Measurements from ENCODE around the gene SVOPL. TPM values are rescaled to one million over a fixed set of nuclear protein-coding genes. Genes with fewer than 3 reads are reported as not detected.

The SVOPL gene
- total RNA-seq, 1 experiment from 2014 or later, result not detected

GRCh38 chr7:138658889-138659288 is 42.3 kb downstream of the SVOPL start:
- no TSS peak for BruUV-seq (replicated peaks)
- no peak for ATAC-seq
- H3K4me3 ChIP-seq (ENCODE audit: low read depth in 2 of 2, low read length in 2 of 2), result no peak overlapping the region
- TF ChIP-seq, protein P1, sequence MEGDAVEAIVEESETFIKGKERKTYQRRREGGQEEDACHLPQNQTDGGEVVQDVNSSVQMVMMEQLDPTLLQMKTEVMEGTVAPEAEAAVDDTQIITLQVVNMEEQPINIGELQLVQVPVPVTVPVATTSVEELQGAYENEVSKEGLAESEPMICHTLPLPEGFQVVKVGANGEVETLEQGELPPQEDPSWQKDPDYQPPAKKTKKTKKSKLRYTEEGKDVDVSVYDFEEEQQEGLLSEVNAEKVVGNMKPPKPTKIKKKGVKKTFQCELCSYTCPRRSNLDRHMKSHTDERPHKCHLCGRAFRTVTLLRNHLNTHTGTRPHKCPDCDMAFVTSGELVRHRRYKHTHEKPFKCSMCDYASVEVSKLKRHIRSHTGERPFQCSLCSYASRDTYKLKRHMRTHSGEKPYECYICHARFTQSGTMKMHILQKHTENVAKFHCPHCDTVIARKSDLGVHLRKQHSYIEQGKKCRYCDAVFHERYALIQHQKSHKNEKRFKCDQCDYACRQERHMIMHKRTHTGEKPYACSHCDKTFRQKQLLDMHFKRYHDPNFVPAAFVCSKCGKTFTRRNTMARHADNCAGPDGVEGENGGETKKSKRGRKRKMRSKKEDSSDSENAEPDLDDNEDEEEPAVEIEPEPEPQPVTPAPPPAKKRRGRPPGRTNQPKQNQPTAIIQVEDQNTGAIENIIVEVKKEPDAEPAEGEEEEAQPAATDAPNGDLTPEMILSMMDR (IDR thresholded peaks at IDR 0.05), result no peak
- TF ChIP-seq, protein P2, sequence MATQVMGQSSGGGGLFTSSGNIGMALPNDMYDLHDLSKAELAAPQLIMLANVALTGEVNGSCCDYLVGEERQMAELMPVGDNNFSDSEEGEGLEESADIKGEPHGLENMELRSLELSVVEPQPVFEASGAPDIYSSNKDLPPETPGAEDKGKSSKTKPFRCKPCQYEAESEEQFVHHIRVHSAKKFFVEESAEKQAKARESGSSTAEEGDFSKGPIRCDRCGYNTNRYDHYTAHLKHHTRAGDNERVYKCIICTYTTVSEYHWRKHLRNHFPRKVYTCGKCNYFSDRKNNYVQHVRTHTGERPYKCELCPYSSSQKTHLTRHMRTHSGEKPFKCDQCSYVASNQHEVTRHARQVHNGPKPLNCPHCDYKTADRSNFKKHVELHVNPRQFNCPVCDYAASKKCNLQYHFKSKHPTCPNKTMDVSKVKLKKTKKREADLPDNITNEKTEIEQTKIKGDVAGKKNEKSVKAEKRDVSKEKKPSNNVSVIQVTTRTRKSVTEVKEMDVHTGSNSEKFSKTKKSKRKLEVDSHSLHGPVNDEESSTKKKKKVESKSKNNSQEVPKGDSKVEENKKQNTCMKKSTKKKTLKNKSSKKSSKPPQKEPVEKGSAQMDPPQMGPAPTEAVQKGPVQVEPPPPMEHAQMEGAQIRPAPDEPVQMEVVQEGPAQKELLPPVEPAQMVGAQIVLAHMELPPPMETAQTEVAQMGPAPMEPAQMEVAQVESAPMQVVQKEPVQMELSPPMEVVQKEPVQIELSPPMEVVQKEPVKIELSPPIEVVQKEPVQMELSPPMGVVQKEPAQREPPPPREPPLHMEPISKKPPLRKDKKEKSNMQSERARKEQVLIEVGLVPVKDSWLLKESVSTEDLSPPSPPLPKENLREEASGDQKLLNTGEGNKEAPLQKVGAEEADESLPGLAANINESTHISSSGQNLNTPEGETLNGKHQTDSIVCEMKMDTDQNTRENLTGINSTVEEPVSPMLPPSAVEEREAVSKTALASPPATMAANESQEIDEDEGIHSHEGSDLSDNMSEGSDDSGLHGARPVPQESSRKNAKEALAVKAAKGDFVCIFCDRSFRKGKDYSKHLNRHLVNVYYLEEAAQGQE (IDR thresholded peaks at IDR 0.05; ENCODE audit: insufficient read depth in 1 of 2, low read depth in 2 of 2, low read length in 1 of 2), result no peak
- no peak for TF ChIP-seq SIN3A (IDR thresholded peaks at IDR 0.05; ENCODE audit: borderline replicate concordance, insufficient read depth, low read depth, low read length)
- no peak for TF ChIP-seq TCF7L2 (IDR thresholded peaks at IDR 0.05; ENCODE audit: low read depth, low read length)
- no peak for TF ChIP-seq POLR2AphosphoS5 (IDR thresholded peaks at IDR 0.05; ENCODE audit: low read depth, low read length)
- peaks cover 7% of the 10 kb centered on the region; the same call in 1 of the 2 replicates for H3K27me3 ChIP-seq (ENCODE audit: control insufficient read depth, insufficient read depth, low read length)
- H3K9me3 ChIP-seq (ENCODE audit: control insufficient read depth, insufficient read depth, low read depth, low read length), result peaks cover 3% of the 10 kb centered on the region; the same call in 1 of the 2 replicates
- intact Hi-C loops (cut with micrococcal nuclease; ENCODE audit: unreplicated experiment) (no loop called here), in situ Hi-C loops (cut with HindIII; ENCODE audit: low pct_unique_long_range_greater_than_20kb, low sequenced_read_pairs) (no loop called here)
- DNase-seq (ENCODE audit: low read depth, low spot score), result no peak
- peaks cover 4% of the 10 kb centered on the region; the same call in 1 of the 2 replicates for H3K4me1 ChIP-seq (ENCODE audit: control insufficient read depth, insufficient read depth, low read length)
- no peaks in the 10 kb centered on the region for H3K36me3 ChIP-seq (ENCODE audit: control insufficient read depth, insufficient read depth, low read length)
- POLR2A ChIA-PET, result no interaction called here
- no peak overlapping the region for H3K27ac ChIP-seq (ENCODE audit: low read length)
- CTCF ChIA-PET, result no interaction called here

DNA sequence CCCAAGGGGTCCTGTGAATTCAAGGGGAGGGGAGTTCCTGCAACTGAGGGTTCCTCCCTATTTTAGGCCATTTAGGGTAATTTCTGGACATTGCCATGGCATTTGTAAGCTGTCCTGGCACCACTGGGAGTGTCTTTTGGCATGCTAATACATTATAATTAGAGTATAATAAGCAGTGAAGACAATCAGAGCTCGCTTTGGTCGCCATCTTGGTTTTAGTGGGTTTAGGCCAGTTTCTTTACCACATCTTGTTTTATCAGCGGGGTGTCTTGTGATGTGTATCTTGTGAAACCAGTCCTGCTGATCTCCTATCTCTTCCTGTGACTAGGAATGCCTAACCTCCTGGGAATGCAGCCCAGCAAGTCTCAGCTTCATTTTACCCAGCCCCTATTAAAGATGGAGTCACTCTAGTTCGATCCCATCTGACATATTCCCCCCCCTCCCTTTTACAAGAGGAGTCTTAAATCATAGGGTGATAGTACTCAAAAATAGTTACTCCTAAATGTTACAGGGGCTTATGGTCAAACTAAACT is 43.2 kb downstream of the SVOPL start:
- no peak overlapping the region for H3K27ac ChIP-seq (ENCODE audit: low read length)
- H3K4me3 ChIP-seq (ENCODE audit: low read depth in 2 of 2, low read length in 2 of 2), result no peak overlapping the region
- ChIA-PET POLR2A (no interaction called here), CTCF (no interaction called here)
- peaks cover 7% of the 10 kb centered on the region; the same call in 1 of the 2 replicates for H3K27me3 ChIP-seq (ENCODE audit: control insufficient read depth, insufficient read depth, low read length)
- H3K9me3 ChIP-seq (ENCODE audit: control insufficient read depth, insufficient read depth, low read depth, low read length), result peaks cover 3% of the 10 kb centered on the region; the same call in 1 of the 2 replicates
- DNase-seq (ENCODE audit: low read depth, low spot score) (no peak), ATAC-seq (no peak)
- in situ Hi-C loops (cut with HindIII; ENCODE audit: low pct_unique_long_range_greater_than_20kb, low sequenced_read_pairs), result no loop called here
- intact Hi-C loops (cut with micrococcal nuclease; ENCODE audit: unreplicated experiment), result no loop called here
- no peaks in the 10 kb centered on the region for H3K4me1 ChIP-seq (ENCODE audit: control insufficient read depth, insufficient read depth, low read length)
- BruUV-seq (replicated peaks), result no TSS peak
- no peaks in the 10 kb centered on the region for H3K36me3 ChIP-seq (ENCODE audit: control insufficient read depth, insufficient read depth, low read length)
- no peak for TF ChIP-seq SIN3A (IDR thresholded peaks at IDR 0.05; ENCODE audit: borderline replicate concordance, insufficient read depth, low read depth, low read length)
- no peak for TF ChIP-seq POLR2AphosphoS5 (IDR thresholded peaks at IDR 0.05; ENCODE audit: low read depth, low read length)
- TF ChIP-seq, protein P2 (IDR thresholded peaks at IDR 0.05; ENCODE audit: insufficient read depth in 1 of 2, low read depth in 2 of 2, low read length in 1 of 2), result no peak
- no peak for TF ChIP-seq TCF7L2 (IDR thresholded peaks at IDR 0.05; ENCODE audit: low read depth, low read length)
- TF ChIP-seq, protein P1 (IDR thresholded peaks at IDR 0.05), result no peak
